Uterus (tissue), 2 donors: ENCODE data around the gene HMOX2.

Experiments used
- CTCF ChIP-seq, 4 experiments: fragments of 200-600 bp in 2 of 4; fragments of 450-650 bp in 2 of 4; sonication (generic) in 2 of 4; IDR thresholded peaks; one replicate each; pipeline ENCODE4 v1.5.1; 2016 to 2019; ENCODE audit warnings: antibody characterized with exemption in 4 of 4, mild to moderate bottlenecking in 2 of 4, moderate library complexity in 1 of 4
- POLR2A ChIP-seq, 2 donors: fragments of 450-650 bp; IDR thresholded peaks; one replicate each; pipeline ENCODE4 v1.6.1; 2016; ENCODE audit warnings: antibody characterized with exemption in 2 of 2, mild to moderate bottlenecking in 1 of 2, moderate library complexity in 1 of 2

GRCh38 chr16:4500272-4500671, 24.1 kb downstream of the HMOX2 start:
- TF ChIP-seq CTCF (IDR thresholded peaks at IDR 0.05) (no peak), POLR2A (IDR thresholded peaks at IDR 0.05) (no peak)
